ENCODE data around the gene LRATD1. TPM values are rescaled to one million over a fixed set of nuclear protein-coding genes. Genes with fewer than 3 reads are reported as not detected.

Gene LRATD1
- total RNA-seq, 1 experiment from 2014 or later: not detected

DNA sequence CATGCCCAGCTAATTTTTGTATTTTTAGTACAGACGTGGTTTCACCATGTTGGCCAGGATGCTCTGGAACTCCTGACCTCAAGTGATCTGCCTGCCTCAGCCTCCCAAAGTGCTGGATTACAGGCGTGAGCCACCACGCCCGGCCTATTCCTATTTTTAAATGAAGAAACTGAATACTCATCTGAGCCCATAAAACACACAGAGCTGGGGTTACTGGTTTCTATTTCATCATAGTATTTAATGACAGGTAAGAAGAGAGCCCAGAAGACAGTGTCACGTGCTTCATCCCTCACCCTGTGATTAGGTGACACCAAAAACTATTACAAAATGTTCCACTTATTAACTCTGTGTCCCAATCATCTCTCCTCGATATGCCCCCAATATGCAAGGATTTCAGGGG is 15.6 kb upstream of the LRATD1 start:
- Histone ChIP-seq H3K9me3 (ENCODE audit: low read depth, low read length, poor library complexity, severe bottlenecking) (no peaks in the 10 kb centered on the region), H3K4me3 (ENCODE audit: low read depth, low read length, poor library complexity, severe bottlenecking) (no peak overlapping the region), H3K36me3 (ENCODE audit: insufficient read depth, low read length, poor library complexity, severe bottlenecking) (no peaks in the 10 kb centered on the region), H3K27ac (ENCODE audit: low read depth, low read length, poor library complexity, severe bottlenecking) (no peak overlapping the region), H3K4me1 (ENCODE audit: insufficient read depth, low read length, poor library complexity, severe bottlenecking) (no peaks in the 10 kb centered on the region), H3K27me3 (replicated peaks; ENCODE audit: insufficient read depth, low read depth, low read length, poor library complexity) (no peaks in the 10 kb centered on the region)
- ChIA-PET POLR2A (ENCODE audit: low non-redundant PET) (no interaction called here), CTCF (no interaction called here)
- TF ChIP-seq, protein P1, sequence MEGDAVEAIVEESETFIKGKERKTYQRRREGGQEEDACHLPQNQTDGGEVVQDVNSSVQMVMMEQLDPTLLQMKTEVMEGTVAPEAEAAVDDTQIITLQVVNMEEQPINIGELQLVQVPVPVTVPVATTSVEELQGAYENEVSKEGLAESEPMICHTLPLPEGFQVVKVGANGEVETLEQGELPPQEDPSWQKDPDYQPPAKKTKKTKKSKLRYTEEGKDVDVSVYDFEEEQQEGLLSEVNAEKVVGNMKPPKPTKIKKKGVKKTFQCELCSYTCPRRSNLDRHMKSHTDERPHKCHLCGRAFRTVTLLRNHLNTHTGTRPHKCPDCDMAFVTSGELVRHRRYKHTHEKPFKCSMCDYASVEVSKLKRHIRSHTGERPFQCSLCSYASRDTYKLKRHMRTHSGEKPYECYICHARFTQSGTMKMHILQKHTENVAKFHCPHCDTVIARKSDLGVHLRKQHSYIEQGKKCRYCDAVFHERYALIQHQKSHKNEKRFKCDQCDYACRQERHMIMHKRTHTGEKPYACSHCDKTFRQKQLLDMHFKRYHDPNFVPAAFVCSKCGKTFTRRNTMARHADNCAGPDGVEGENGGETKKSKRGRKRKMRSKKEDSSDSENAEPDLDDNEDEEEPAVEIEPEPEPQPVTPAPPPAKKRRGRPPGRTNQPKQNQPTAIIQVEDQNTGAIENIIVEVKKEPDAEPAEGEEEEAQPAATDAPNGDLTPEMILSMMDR (conservative IDR thresholded peaks at IDR 0.05; ENCODE audit: low read depth, low read length): no peak
- TF ChIP-seq EZH2 (IDR thresholded peaks at IDR 0.05; ENCODE audit: borderline replicate concordance, low read depth, low read length, poor library complexity, severe bottlenecking): no peak
- intact Hi-C loops (cut with micrococcal nuclease; ENCODE audit: unreplicated experiment): no loop called here
- DNase-seq (ENCODE audit: low spot score): no peak
- BruUV-seq (replicated peaks): no TSS peak

DNA sequence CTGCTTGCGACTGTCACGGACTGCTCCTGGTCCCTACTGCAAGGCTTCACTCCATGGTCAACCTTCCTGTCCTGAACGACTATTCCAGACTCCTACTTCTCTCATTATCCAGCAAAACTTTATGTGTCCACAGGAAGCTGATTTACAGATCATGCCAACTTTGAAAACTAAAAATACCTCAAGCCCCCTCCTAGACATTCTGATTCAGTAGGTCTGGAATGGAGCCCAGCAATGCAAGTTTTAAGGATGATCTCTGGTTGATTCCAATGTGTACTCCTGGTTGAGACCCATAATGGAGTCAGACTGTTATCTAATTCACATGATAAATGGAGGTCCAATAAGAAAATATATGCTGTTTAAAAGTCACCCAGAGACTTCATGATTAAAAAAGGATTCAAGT is 13.1 kb upstream of the LRATD1 start:
- no TSS peak for BruUV-seq (replicated peaks)
- peaks cover 5% of the 10 kb centered on the region for H3K27me3 ChIP-seq (replicated peaks; ENCODE audit: insufficient read depth, low read depth, low read length, poor library complexity)
- TF ChIP-seq, protein P1 (conservative IDR thresholded peaks at IDR 0.05; ENCODE audit: low read depth, low read length): no peak
- TF ChIP-seq EZH2 (IDR thresholded peaks at IDR 0.05; ENCODE audit: borderline replicate concordance, low read depth, low read length, poor library complexity, severe bottlenecking): no peak
- DNase-seq (ENCODE audit: low spot score): no peak
- intact Hi-C loops (cut with micrococcal nuclease; ENCODE audit: unreplicated experiment): no loop called here
- H3K4me1 ChIP-seq (ENCODE audit: insufficient read depth, low read length, poor library complexity, severe bottlenecking): no peaks in the 10 kb centered on the region
- ChIA-PET POLR2A (ENCODE audit: low non-redundant PET) (no interaction called here), CTCF (no interaction called here)
- no peak overlapping the region for H3K4me3 ChIP-seq (ENCODE audit: low read depth, low read length, poor library complexity, severe bottlenecking)
- no peak overlapping the region for H3K27ac ChIP-seq (ENCODE audit: low read depth, low read length, poor library complexity, severe bottlenecking)
- no peaks in the 10 kb centered on the region for H3K9me3 ChIP-seq (ENCODE audit: low read depth, low read length, poor library complexity, severe bottlenecking)
- no peaks in the 10 kb centered on the region for H3K36me3 ChIP-seq (ENCODE audit: insufficient read depth, low read length, poor library complexity, severe bottlenecking)

GRCh38 chr2:14621114-14621513 is 11.4 kb upstream of the LRATD1 start:
- no peaks in the 10 kb centered on the region for H3K9me3 ChIP-seq (ENCODE audit: low read depth, low read length, poor library complexity, severe bottlenecking)
- CTCF ChIA-PET: no interaction called here
- POLR2A ChIA-PET (ENCODE audit: low non-redundant PET): no interaction called here
- H3K4me1 ChIP-seq (ENCODE audit: insufficient read depth, low read length, poor library complexity, severe bottlenecking): no peaks in the 10 kb centered on the region
- BruUV-seq (replicated peaks): no TSS peak
- TF ChIP-seq EZH2 (IDR thresholded peaks at IDR 0.05; ENCODE audit: borderline replicate concordance, low read depth, low read length, poor library complexity, severe bottlenecking): no peak
- TF ChIP-seq, protein P1 (conservative IDR thresholded peaks at IDR 0.05; ENCODE audit: low read depth, low read length): no peak
- no peak for DNase-seq (ENCODE audit: low spot score)
- H3K27me3 ChIP-seq (replicated peaks; ENCODE audit: insufficient read depth, low read depth, low read length, poor library complexity): peaks cover 10% of the 10 kb centered on the region
- H3K27ac ChIP-seq (ENCODE audit: low read depth, low read length, poor library complexity, severe bottlenecking): no peak overlapping the region
- H3K36me3 ChIP-seq (ENCODE audit: insufficient read depth, low read length, poor library complexity, severe bottlenecking): no peaks in the 10 kb centered on the region
- intact Hi-C loops (cut with micrococcal nuclease; ENCODE audit: unreplicated experiment): no loop called here
- no peak overlapping the region for H3K4me3 ChIP-seq (ENCODE audit: low read depth, low read length, poor library complexity, severe bottlenecking)

Data from A673 (cell line).